ENCODE measurements around the gene DYNLRB1.
"Not testable (repeated sequence)": the region's sequence is repeated elsewhere in the genome, so short reads cannot be mapped to it uniquely, and the experiment has no call there.

Gene DYNLRB1

GRCh38 chr20:34511891-34512265, 4.3 kb upstream of the DYNLRB1 start:
- no peak for DNase-seq (ENCODE audit: low spot score)

GRCh38 chr20:34512266-34512954, 3.8 kb upstream of the DYNLRB1 start:
- peak; percentile 87 for DNase-seq (ENCODE audit: low spot score)

- DNase-seq (ENCODE audit: low spot score) = no peak
Observed at GRCh38 chr20:34512955-34513419, 3.2 kb upstream of the DYNLRB1 start.

- not testable (repeated sequence) for DNase-seq (ENCODE audit: low spot score)
Observed at GRCh38 chr20:34514034-34514433, 2.2 kb upstream of the DYNLRB1 start.

DNA sequence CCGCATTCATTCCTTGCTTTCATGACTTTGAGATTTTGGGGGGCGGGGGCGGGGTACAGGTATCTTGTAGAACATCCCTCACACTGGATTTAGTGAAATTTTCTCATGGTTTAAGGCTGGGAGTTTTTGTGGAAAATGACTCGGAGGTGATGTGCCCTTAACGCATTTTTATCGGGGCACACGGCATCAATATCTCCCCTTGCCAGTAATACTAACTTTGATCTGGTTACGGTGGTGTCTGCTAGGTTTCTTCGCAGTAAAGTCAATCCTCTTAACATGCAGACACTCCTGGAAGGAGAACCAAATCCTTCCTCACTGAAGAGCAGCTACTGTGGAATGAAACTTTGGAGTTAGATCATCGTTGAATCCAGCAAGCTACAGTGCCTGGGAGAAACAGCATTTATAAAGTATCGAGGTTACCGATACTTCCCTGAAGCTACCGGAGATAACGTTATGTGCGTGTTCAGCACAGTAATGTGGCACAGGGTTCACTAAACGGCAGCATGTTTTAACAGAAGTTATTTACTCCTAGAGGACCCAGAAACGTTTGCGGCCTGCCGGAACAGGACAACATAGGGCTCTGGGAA, 1.2 kb upstream of the DYNLRB1 start:
- peak; percentile 56 for DNase-seq (ENCODE audit: low spot score)

DNA sequence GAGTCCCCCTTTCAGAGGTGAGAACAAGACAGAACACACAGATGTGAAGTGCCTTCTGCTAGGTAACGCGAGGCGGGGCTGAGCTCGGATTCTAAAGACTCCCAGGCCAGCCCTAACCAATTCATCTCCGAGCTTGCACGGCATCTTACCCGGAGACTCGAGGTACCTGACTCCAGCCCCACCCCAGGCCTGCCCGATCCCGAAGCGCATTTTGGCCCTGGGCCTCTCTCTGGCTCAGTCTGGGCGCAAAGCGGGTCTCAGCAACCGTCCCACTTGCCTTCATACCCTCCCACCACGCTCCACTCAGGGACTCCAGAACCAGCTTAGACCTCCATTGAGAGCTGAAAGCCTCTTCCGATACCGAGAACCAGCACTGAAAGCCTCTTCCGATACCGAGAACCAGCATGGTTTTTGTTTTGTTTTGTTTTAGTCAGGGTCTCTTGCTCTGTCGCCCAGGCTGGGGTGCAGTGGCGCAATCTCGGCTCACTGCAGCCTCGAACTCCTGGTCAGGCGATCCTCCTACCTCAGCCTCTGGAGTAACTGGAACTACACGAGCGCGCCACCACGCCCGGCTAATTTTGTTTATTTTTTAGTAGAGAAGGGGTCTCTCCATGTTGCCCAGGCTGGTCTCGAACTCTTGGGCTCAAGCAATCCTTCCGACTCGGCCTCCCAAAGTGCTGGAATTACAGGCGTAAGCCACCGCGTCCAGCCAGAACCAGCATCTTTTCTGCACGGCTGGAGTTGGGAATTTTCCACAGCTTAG, 557 bp upstream of the DYNLRB1 start:
- no peak for DNase-seq (ENCODE audit: low spot score)

DNA sequence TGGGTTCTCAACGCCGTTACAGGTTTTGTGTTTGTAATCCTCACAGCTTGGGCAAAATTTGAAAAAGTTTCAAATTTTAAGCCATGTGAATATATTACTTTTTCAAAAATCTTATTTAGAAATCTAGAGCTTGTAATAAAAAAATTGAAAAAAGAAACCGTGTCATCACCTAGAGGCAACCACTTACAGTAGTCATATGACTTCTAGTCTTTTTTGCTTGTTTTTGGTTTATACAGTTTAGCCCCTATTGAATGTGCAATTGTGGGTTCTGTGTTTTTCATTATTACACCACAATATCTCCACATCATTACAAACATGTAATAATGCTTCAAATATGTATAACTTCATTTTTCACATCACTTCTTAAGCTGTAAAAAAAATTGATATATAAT, 888 bp downstream of the DYNLRB1 start:
- no peak for DNase-seq (ENCODE audit: low spot score)

DNA sequence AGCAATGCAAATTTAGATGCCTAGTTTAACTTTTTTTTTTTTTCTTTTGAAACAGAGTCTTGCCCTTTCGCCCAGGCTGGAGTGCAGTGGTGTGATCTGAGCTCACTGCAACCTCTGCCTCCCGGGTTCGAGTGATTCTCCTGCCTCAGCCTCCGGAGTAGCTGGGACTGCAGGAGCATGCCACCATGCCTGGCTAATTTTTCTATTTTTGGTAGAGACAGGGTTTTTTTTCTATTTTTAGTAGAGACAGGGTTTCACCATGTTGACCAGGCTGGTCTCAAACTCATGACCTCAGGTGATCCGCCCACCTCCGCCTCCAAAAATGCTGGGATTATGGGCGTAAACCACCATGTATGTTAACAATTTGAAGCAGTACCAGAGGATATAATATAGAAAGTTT, 2.6 kb downstream of the DYNLRB1 start:
- DNase-seq (ENCODE audit: low spot score) = not testable (repeated sequence)

DNA sequence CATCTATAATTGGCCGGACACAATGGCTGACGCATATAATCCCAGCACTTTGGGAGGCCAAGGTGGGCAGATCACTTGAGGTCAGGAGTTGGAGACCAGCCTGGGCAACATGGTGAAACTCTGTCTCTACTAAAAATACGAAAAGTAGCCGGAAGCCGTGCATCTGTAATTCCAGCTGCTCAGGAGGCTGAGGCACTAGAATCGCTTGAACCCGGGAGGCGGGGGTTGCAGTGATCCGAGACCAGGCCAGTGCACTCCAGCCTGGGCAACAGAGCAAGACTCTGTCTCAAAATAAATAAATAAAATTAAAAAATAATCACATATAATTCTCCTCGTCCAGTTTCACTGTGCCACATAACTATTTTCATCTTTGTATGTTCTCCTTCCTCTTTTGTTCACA, 3.6 kb downstream of the DYNLRB1 start:
- not testable (repeated sequence) for DNase-seq (ENCODE audit: low spot score)

DNA sequence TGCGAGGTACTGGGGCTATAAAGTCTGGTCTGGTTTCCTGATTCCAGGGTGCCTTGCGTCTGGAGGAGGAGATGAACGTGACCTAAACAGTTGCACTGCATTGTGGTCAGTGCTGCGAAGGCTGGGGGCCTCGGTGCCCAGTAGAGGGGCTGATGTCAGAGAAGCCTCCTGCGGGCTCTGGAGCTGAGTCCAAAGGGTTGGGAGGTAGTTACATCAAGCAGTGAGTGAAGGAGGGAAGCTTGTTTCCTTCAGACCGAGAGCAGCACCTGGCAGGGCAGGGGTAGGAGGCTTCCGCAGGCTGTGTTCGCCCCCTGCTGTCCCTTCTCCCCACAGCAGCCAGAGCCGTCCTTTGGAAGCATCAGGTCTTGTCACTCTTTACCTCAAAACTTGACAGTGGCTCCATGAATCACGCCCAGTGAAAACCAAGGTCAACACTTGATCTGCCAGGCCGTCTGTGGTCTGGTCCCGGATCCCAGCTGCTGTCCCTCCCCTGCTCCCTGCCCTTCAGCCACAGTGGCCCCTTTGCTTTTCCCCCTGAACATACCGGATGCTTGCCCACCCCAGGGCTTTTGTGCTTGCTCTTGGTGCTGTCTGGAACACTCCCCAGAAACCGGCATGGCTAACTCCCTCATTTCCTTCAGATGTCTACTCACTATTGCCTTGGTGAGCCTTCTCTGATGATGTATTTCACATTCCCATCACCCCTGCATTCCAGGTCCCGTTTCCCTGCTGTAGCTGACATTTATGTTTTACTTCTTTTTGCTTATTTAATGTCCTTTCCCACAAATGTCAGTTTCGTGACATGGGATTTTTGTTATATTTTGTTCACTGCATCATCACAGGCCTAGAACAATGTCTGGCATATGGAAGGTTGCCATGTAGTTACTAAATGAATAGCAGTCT, 7.0 kb downstream of the DYNLRB1 start:
- DNase-seq (ENCODE audit: low spot score) = no peak

DNA sequence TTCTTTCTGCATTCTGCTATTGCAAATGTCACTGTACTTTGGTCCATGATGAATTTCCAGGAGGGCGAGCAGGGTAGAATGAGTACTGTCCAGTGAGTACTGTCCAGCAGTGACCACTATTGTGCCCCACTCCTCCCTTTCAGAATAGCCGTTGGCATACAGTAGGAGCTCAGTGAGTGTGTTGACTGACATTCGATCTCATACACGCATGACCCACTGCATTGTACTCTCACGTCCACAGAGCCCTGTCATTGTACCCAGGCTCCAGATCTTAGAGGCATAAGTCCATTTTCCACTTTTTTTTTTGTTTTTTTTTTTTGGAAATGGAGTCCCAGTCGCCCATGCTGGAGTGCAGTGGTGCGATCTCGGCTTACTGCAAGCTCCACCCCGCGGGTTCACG, 8.2 kb downstream of the DYNLRB1 start:
- no peak for DNase-seq (ENCODE audit: low spot score)

GRCh38 chr20:34525342-34525708, 9.1 kb downstream of the DYNLRB1 start:
- DNase-seq (ENCODE audit: low spot score) = no peak

GRCh38 chr20:34525709-34526416, 9.6 kb downstream of the DYNLRB1 start:
- DNase-seq (ENCODE audit: low spot score) = peak; percentile 83

DNA sequence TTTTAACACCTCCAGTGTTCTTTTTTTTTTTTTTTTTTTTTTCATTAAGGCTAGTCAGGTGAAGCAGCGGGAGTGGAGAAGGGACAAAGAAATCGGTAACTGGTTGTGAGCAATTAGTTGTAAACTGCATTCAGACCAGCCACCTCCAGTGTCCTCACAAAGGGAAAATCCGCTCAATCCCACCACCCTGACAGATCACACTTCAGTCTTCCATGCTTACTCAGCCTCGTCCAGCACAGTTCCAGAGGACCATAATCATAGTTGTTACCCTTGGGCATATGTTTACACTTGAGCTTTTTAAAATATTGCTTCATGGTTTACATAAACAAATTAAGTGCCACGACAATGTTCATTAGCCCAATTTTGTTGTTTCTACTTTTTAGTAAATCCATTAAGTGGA, 10.2 kb downstream of the DYNLRB1 start:
- no peak for DNase-seq (ENCODE audit: low spot score)

DNA sequence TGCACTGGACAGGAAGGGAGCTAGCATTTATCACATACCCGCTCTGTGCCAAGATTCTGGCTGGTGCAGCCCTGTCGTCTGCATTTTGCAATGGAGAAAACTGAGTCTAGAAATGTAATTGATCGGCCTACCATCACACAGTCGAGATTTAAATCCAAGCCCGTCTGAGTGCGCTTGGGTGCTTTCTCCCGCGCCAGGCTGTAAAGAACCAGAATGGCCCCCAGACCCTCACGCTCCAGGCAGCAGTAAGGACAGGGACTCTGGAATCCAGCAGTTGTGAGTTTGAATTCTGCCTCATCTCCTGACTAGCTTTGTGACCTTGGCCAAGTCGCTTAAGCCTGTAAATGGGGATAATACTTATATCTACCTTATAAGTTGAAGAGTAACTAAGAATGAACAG, 10.8 kb downstream of the DYNLRB1 start:
- DNase-seq (ENCODE audit: low spot score) = no peak

DNA sequence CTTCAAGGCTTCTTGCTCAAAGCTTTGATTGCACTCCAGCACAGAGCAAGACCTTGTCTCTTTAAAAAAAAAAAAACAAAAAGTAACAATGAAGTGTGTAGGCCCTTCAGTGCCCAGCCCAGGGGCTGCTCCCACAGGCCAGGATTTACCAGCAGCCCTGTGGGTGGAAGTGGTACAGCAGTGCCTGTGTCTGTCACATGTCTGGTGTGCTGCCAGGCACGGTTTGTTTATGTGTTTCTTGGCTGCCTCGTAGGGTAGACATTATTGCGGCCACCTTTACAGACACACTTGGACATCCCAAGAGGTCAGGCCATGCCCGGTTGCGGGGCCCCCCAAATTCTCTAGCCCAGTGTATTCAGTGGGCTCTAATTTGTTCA, 12.7 kb downstream of the DYNLRB1 start:
- no peak for DNase-seq (ENCODE audit: low spot score)

DNA sequence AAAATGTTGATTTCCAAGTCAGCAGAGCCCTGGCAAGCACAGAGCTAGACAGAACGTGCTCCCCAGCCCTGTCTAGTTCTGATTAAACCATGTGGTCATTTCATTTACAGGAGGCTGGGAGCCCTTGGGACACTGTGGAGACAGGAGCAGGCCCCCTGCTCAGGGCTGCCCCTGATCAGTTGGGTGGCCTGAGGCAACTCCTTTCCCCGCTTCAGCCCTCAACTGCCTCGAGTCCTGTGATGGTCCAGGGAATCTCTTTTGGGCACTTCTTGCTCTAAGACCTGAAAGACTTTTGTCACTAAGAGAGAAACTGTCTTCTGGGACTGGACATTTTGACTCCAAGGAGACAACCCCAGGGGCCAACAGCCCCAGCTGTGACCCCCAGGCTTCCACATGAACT, 13.5 kb downstream of the DYNLRB1 start:
- peak; percentile 9 for DNase-seq (ENCODE audit: low spot score)

DNA sequence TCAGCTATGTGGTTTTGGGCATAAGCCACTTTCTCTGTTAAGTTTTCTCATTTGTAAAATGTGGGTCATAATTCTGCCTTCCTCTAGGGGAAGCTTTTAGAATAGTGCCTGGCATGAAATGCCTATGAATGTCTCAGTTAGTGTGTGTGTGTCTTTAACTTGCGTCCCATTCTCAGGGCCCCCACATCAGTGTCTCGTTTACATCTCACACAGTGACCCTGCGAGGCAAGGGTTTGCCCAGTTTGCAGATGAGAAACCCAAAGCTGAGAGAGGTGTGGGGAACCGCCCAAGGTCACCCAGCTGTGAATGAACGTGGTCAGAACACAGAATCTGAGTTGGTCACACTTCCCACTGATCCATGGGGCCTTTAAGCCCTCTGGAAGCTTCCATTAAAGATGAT, 14.1 kb downstream of the DYNLRB1 start:
- no peak for DNase-seq (ENCODE audit: low spot score)

DNA sequence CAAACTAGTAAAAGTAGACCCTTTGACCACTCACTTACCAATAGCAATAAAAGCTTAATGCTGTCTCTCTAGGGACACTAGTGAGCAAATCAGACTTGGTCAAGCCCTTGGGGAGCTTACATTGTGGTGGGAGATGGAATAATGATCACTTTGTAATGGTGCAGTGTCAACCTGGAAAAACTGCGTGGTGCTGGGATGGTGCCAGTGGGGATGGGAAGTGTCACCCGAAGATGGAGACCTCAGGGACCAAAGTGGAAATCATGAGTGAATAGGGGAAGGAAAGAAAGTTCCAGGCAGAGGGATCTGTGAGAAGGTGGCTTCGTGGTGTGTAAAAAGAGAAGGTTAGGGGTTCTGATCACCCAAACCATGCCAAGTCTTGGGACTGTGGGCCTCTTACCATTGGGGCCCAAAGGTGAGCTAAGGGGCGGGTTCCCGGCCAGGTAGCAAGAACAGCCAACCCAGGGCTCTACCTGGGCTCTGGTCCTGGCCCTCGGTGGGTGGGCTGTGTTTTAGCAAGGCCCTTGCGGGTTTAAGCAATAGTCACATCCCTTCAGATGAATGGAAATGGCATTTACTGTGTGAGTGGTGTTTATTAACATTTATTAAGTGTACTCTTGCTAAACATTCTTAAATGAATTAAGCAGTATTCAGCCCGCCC, 15.5 kb downstream of the DYNLRB1 start:
- DNase-seq (ENCODE audit: low spot score) = no peak

DNA sequence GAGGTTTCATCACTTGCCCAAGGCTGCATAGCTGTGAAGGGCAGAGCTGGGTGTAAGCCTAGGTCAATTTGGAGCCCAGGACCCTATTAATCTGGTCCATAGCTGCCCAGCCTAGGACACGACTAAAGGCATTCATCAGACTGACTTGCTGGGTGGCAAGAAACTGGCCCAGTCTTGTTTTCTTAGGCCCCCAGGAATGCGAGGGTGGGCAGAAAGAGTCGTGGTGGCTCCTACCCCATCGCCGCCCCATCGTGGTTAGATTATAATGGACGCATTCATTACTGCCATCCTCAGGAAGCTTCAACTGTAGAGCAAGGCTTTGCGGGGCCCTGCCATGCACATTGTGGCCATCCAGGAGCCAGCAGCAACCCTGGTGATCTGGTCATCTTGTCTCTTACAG, 16.1 kb downstream of the DYNLRB1 start:
- no peak for DNase-seq (ENCODE audit: low spot score)

GRCh38 chr20:34532756-34533155, 16.5 kb downstream of the DYNLRB1 start:
- DNase-seq (ENCODE audit: low spot score) = no peak

All from pons (tissue), 1 donor.